Endothelial cell of umbilical vein (primary cell): ENCODE measurements around the gene ZNF100. TPM values are rescaled to one million over a fixed set of nuclear protein-coding genes. Genes with fewer than 3 reads are reported as not detected.

ENCODE experiments used
- BruUV-seq: library from RNA; stranded (reverse); fragments of 400-500 nt; replicated peaks from 2 replicates; lab custom pipeline; 2021; lab: Mats Ljungman, UMichigan
- CTCF ChIA-PET: fragments of 300-600, 350-600 bp; sonication (Branson Sonifier 250); formaldehyde crosslinking; loops from one replicate; lab custom pipeline; 2021; ENCODE audit warnings: antibody characterized with exemption, inconsistent platforms; lab: Charles Lee
- POLR2A ChIA-PET: fragments of 300-600, 350-600 bp; sonication (Branson Sonifier 250); formaldehyde crosslinking; loops from one replicate; lab custom pipeline; 2021; ENCODE audit warnings: antibody characterized with exemption, inconsistent platforms; lab: Charles Lee
- DNase-seq: peaks from one replicate; pipeline ENCODE4 v3.0.0-alpha.2; 2011; ENCODE audit warnings: low read depth, low spot score
- FAIRE-seq: peaks from 2 replicates; lab custom pipeline; 2011; peaks lifted over from hg19 to GRCh38; lab: Jason Lieb, UNC
- H2AFZ ChIP-seq: 2 replicates; pipeline ENCODE4 v1.6.0; 2012; ENCODE audit warnings: low read depth, low read length, control low read depth, inconsistent platforms
- H3K27ac ChIP-seq: 2 replicates; pipeline ENCODE4 v1.5.1; 2011; ENCODE audit warnings: low read depth, mild to moderate bottlenecking, control low read depth, low read length, moderate library complexity; ENCODE audit not compliant: insufficient read depth
- H3K27me3 ChIP-seq, 2 experiments: 2 replicates each; pipeline versions ENCODE4 v1.6.0 to v1.6.1; 2011; ENCODE audit warnings: low read length in 2 of 2, mixed read lengths in 1 of 2; ENCODE audit not compliant: control insufficient read depth in 2 of 2, insufficient read depth in 2 of 2
- H3K36me3 ChIP-seq, 2 experiments: 2 replicates in 1 of 2; 3 replicates in 1 of 2; pipeline ENCODE4 v1.5.1; 2011; ENCODE audit warnings: low read length in 2 of 2, mild to moderate bottlenecking in 1 of 2, moderate library complexity in 1 of 2; ENCODE audit not compliant: control insufficient read depth in 2 of 2, insufficient read depth in 2 of 2; ENCODE audit errors: extremely low read depth in 1 of 2
- H3K4me1 ChIP-seq: 3 replicates; pipeline ENCODE4 v1.5.1; 2011; ENCODE audit warnings: mild to moderate bottlenecking, low read length; ENCODE audit not compliant: control insufficient read depth, insufficient read depth; ENCODE audit errors: extremely low read depth
- H3K4me2 ChIP-seq: 2 replicates; pipeline ENCODE4 v1.6.1; 2011; ENCODE audit warnings: low read length, control low read depth, mixed read lengths; ENCODE audit not compliant: insufficient read depth
- H3K4me3 ChIP-seq, 3 experiments: fragments of 200-600 bp in 1 of 3; sonication (generic), shearing (Covaris generic) in 1 of 3; replicated peaks in 1 of 3; 2 replicates each; pipeline ENCODE4 v1.5.1; 2011 to 2016; ENCODE audit warnings: control low read depth in 3 of 3, low read length in 3 of 3, mild to moderate bottlenecking in 2 of 3, inconsistent platforms in 1 of 3, low read depth in 1 of 3, moderate library complexity in 1 of 3; ENCODE audit not compliant: insufficient read depth in 1 of 3
- H3K79me2 ChIP-seq: 2 replicates; pipeline ENCODE4 v1.6.0; 2012; ENCODE audit warnings: low read length, inconsistent platforms; ENCODE audit not compliant: control insufficient read depth, insufficient read depth
- H3K9ac ChIP-seq: replicated peaks from 2 replicates; pipeline ENCODE3; 2011; ENCODE audit warnings: low read length, control low read depth; ENCODE audit not compliant: insufficient read depth; ENCODE audit errors: extremely low read depth
- H3K9me1 ChIP-seq: replicated peaks from 3 replicates; pipeline ENCODE4 v1.6.0; 2011; ENCODE audit warnings: mild to moderate bottlenecking, low read length; ENCODE audit not compliant: control insufficient read depth, insufficient read depth; ENCODE audit errors: extremely low read depth
- H3K9me3 ChIP-seq: replicated peaks from 2 replicates; pipeline ENCODE4 v1.5.1; 2012; ENCODE audit warnings: low read length, inconsistent platforms; ENCODE audit not compliant: control insufficient read depth, insufficient read depth
- H4K20me1 ChIP-seq: replicated peaks from 2 replicates; pipeline ENCODE3; 2011; ENCODE audit warnings: mild to moderate bottlenecking, low read length; ENCODE audit not compliant: control insufficient read depth, insufficient read depth; ENCODE audit errors: extremely low read depth
- CTCF ChIP-seq, 2 donors: IDR thresholded peaks; 1 replicate in 1 of 2; 2 replicates in 1 of 2; pipeline ENCODE4 v1.5.1; 2011; ENCODE audit warnings: low read length in 2 of 2, mild to moderate bottlenecking in 2 of 2, moderate library complexity in 2 of 2, control low read depth in 1 of 2, inconsistent platforms in 1 of 2, low read depth in 1 of 2; ENCODE audit not compliant: insufficient read depth in 1 of 2; ENCODE audit errors: extremely low read depth in 1 of 2
- EZH2 ChIP-seq: IDR thresholded peaks from 2 replicates; pipeline ENCODE4 v1.6.1; 2012; ENCODE audit warnings: borderline replicate concordance, low read depth, mild to moderate bottlenecking, moderate library complexity, low read length, inconsistent platforms; ENCODE audit not compliant: severe bottlenecking
- FOS ChIP-seq: IDR thresholded peaks from 2 replicates; pipeline ENCODE4 v1.6.1; 2011; ENCODE audit warnings: mild to moderate bottlenecking, low read length, moderate library complexity, borderline replicate concordance; ENCODE audit not compliant: insufficient read depth
- GATA2 ChIP-seq: IDR thresholded peaks from 2 replicates; pipeline ENCODE4 v1.7.0; 2011; ENCODE audit warnings: low read depth, mild to moderate bottlenecking, moderate library complexity, mixed read lengths, low read length; ENCODE audit not compliant: insufficient read length, insufficient read depth
- JUN ChIP-seq: IDR thresholded peaks from 2 replicates; pipeline ENCODE4 v1.6.1; 2011; ENCODE audit warnings: borderline replicate concordance, low read depth; ENCODE audit not compliant: insufficient read length, insufficient read depth
- MAX ChIP-seq: IDR thresholded peaks from 2 replicates; pipeline ENCODE4 v1.6.1; 2011; ENCODE audit not compliant: insufficient read depth, insufficient read length
- MYC ChIP-seq: IDR thresholded peaks from one replicate; pipeline ENCODE4 v1.6.1; 2011; ENCODE audit warnings: mild to moderate bottlenecking, low read depth, low read length
- POLR2A ChIP-seq: IDR thresholded peaks from 2 replicates; pipeline ENCODE4 v1.6.1; 2012; ENCODE audit warnings: low read depth, mild to moderate bottlenecking, control low read depth, low read length
- POLR2AphosphoS5 ChIP-seq: IDR thresholded peaks from 2 replicates; pipeline ENCODE4 v1.6.1; 2012; ENCODE audit warnings: low read depth, mild to moderate bottlenecking, control low read depth, low read length, moderate library complexity; ENCODE audit not compliant: insufficient read depth
- dilution Hi-C: fragments of 300-500 bp; cut with MboI; formaldehyde crosslinking; loops from one replicate; pipeline ENCODE4 v1.15.0; 2019; ENCODE audit warnings: low sequenced_read_pairs; ENCODE audit not compliant: extremely low pct_ligation_motif_present
- intact Hi-C: fragments of 100-400 bp; cut with micrococcal nuclease; formaldehyde crosslinking; loops from one replicate; pipeline ENCODE4 v1.10.0; 2022
- polyA plus RNA-seq, 4 experiments: library from polyadenylated mRNA; depleted of rRNA in 3 of 4; stranded (reverse) in 3 of 4; unstranded in 1 of 4; fragments of >200 nt; gene quantifications; 2 replicates each; pipeline versions ENCODE4 v1.2.1 to v1.2.3, GENCODE V29; 2011 to 2012; ENCODE audit warnings: missing spikeins in 1 of 4
- total RNA-seq: library from RNA; stranded (reverse); gene quantifications from 2 replicates; pipeline ENCODE4 v1.2.3, GENCODE V29; 2021

Gene ZNF100
- total and polyA plus RNA-seq, 2 donors (not counting 3 experiments of a cell fraction or from before 2014, with no cell fraction given), result 1.8 to 12.7 TPM

GRCh38 chr19:21693399-21693798 is 74.0 kb downstream of the ZNF100 start:
- CTCF ChIA-PET, result no interaction called here

More at GRCh38 chr19:21693399-21693798, 74.0 kb downstream of the ZNF100 start:
- no peak for TF ChIP-seq FOS
- no peak for TF ChIP-seq POLR2AphosphoS5
- TF ChIP-seq GATA2, result no peak
- TF ChIP-seq CTCF (IDR thresholded peaks at IDR 0.05; ENCODE audit: extremely low read depth in 1 of 2, insufficient read depth in 1 of 2, low read depth in 1 of 2, low read length in 2 of 2), result no peak
- TF ChIP-seq MAX, result no peak
- TF ChIP-seq POLR2A, result no peak
- no peak for TF ChIP-seq EZH2
- no peak for TF ChIP-seq MYC
- TF ChIP-seq JUN, result no peak
- Histone ChIP-seq H3K79me2 (no peaks in the 10 kb centered on the region), H3K9ac (no peak overlapping the region), H3K4me2 (no peak overlapping the region), H3K9me3 (peaks cover 2% of the 10 kb centered on the region), H2AFZ (no peak overlapping the region), H3K27me3 (no peaks in the 10 kb centered on the region), H3K4me3 (no peak overlapping the region), H3K27ac (no peak overlapping the region), H3K4me1 (no peaks in the 10 kb centered on the region), H4K20me1 (no peaks in the 10 kb centered on the region), H3K36me3 (no peaks in the 10 kb centered on the region), H3K9me1 (no peaks in the 10 kb centered on the region)
- POLR2A ChIA-PET, result interaction anchor here (0.6 kb wide), 1 partner anchor 219 kb away, joined by 3 read pairs; no protein-coding TSS in a partner anchor
- DNase-seq (no peak), FAIRE-seq (no peak)
- dilution Hi-C loops (no loop called here), intact Hi-C loops (no loop called here)
- BruUV-seq, result no TSS peak
